Lung (tissue), 12 donors: Measurements from ENCODE around the gene SLC7A6OS. TPM values are rescaled to one million over a fixed set of nuclear protein-coding genes. Genes with fewer than 3 reads are reported as not detected.
A peak's percentile ranks its signal among the peaks of the same experiment; 100 is the strongest.

ENCODE experiments used
- ATAC-seq: fragments of 200-7000 bp; cut with Tn5 transposase; one replicate; pipeline ENCODE4 v1.9.1; 2020; ENCODE audit warnings: moderate number of reproducible peaks; ENCODE audit not compliant: insufficient read depth, low FRiP score
- DNase-seq, 3 donors: peaks; one replicate each; pipeline ENCODE4 v3.0.0-alpha.2; 2013 to 2017
- H3K27ac ChIP-seq, 2 donors: one replicate each; pipeline ENCODE4 v1.5.1; 2013; ENCODE audit warnings: mild to moderate bottlenecking in 2 of 2, moderate library complexity in 2 of 2, control low read depth in 1 of 2, inconsistent platforms in 1 of 2, low read depth in 1 of 2, low read length in 1 of 2
- H3K27me3 ChIP-seq, 3 donors: one replicate each; pipeline ENCODE4 v1.5.1; 2013; ENCODE audit warnings: low read length in 2 of 3; ENCODE audit not compliant: control insufficient read depth in 3 of 3, insufficient read depth in 3 of 3
- H3K36me3 ChIP-seq, 4 donors: one replicate each; pipeline ENCODE4 v1.5.1; 2013; ENCODE audit warnings: low read length in 4 of 4, mild to moderate bottlenecking in 1 of 4, moderate library complexity in 1 of 4; ENCODE audit not compliant: control insufficient read depth in 4 of 4, insufficient read depth in 4 of 4
- H3K4me1 ChIP-seq, 5 donors: one replicate each; pipeline ENCODE4 v1.5.1; 2013; ENCODE audit warnings: low read length in 5 of 5, mild to moderate bottlenecking in 2 of 5, moderate library complexity in 1 of 5; ENCODE audit not compliant: control insufficient read depth in 5 of 5, insufficient read depth in 5 of 5
- H3K4me3 ChIP-seq: one replicate; pipeline ENCODE4 v1.5.1; 2013; ENCODE audit warnings: mild to moderate bottlenecking, control low read depth, moderate library complexity
- H3K9ac ChIP-seq, 2 donors: one replicate each; pipeline ENCODE4 v1.5.1; 2013; ENCODE audit warnings: low read length in 2 of 2, control low read depth in 1 of 2; ENCODE audit not compliant: insufficient read depth in 1 of 2
- H3K9me3 ChIP-seq, 4 donors: one replicate each; pipeline ENCODE4 v1.5.1; 2013; ENCODE audit warnings: low read length in 3 of 4, mild to moderate bottlenecking in 1 of 4, moderate library complexity in 1 of 4; ENCODE audit not compliant: control insufficient read depth in 4 of 4, insufficient read depth in 3 of 4
- CTCF ChIP-seq: IDR thresholded peaks from 2 replicates; pipeline ENCODE4 v1.5.1; 2012; ENCODE audit warnings: mild to moderate bottlenecking; ENCODE audit errors: control extremely low read depth, extremely low read depth
- WGBS, 2 donors: extraction: QIAGEN DNeasy Blood & Tissue Kit; methylation state at CpG; one replicate each; pipeline ENCODE4 v1.1.7; 2013; 5-methylcytosine and 5-hydroxymethylcytosine counted together
- polyA plus RNA-seq, 2 donors: library from polyadenylated mRNA; stranded (reverse); fragments of 200-250 nt; gene quantifications; one replicate each; pipeline ENCODE4 v1.2.1, GENCODE V29; 2013
- total RNA-seq, 2 donors: library from RNA; depleted of rRNA in 1 of 2; stranded (reverse); fragments of >200 nt in 1 of 2; gene quantifications; one replicate each; pipeline ENCODE4 v1.2.1, GENCODE V29; 2014 to 2021
- donor health status: control.
- donor health status: control.
- donor health status: Bipolar disorder and iron deficiency.
- donor health status: healthy.
- donor health status: DM: yes; HTN: yes; CAD: no.

SLC7A6OS gene
- total and polyA plus RNA-seq, 4 donors = 6.3 to 18.9 (median 12.0) TPM

GRCh38 chr16:68284847-68285246 is 25.9 kb downstream of the SLC7A6OS start:
- no peaks in the 10 kb centered on the region for H3K27me3 ChIP-seq
- peak; percentile 21 for ATAC-seq
- no peak overlapping the region for H3K4me3 ChIP-seq
- no peak for DNase-seq
- WGBS, 2 donors = 22 to 43% methylated on average over 5 of the region's 5 CpGs
- H3K27ac ChIP-seq = peak overlapping the region; percentile 50 to 71
- peaks cover 0 to 1% (median 0%) of the 10 kb centered on the region in 4 donors for H3K9me3 ChIP-seq
- H3K9ac ChIP-seq = no peak overlapping the region
- H3K4me1 ChIP-seq = peaks cover 0 to 32% (median 3%) of the 10 kb centered on the region in 5 donors
- no peak for TF ChIP-seq CTCF
- peaks cover 0 to 16% (median 3%) of the 10 kb centered on the region in 4 donors for H3K36me3 ChIP-seq

- peaks cover 0 to 16% (median 3%) of the 10 kb centered on the region in 4 donors for H3K36me3 ChIP-seq
- DNase-seq (no peak), ATAC-seq (no peak)
- H3K27ac ChIP-seq = peak overlapping the region; percentile 13 to 71
- peaks cover 0 to 32% (median 3%) of the 10 kb centered on the region in 5 donors for H3K4me1 ChIP-seq
- WGBS, 2 donors = 53 to 72% methylated on average over 9 of the region's 9 CpGs
- peaks cover 0 to 1% (median 0%) of the 10 kb centered on the region in 4 donors for H3K9me3 ChIP-seq
- no peaks in the 10 kb centered on the region for H3K27me3 ChIP-seq
- no peak overlapping the region for H3K4me3 ChIP-seq
- TF ChIP-seq CTCF = no peak
- H3K9ac ChIP-seq = peak overlapping the region in 1 of 2 donors; percentile 11
Observed at GRCh38 chr16:68283801-68284598, 26.7 kb downstream of the SLC7A6OS start.

GRCh38 chr16:68283346-68283745 is 27.4 kb downstream of the SLC7A6OS start:
- DNase-seq = no peak
- H3K9ac ChIP-seq = no peak overlapping the region
- TF ChIP-seq CTCF = no peak
- H3K9me3 ChIP-seq = peaks cover 0 to 1% (median 0%) of the 10 kb centered on the region in 4 donors
- H3K4me1 ChIP-seq = peaks cover 0 to 29% (median 3%) of the 10 kb centered on the region in 5 donors
- H3K27me3 ChIP-seq = no peaks in the 10 kb centered on the region
- H3K27ac ChIP-seq = peak overlapping the region in 1 of 2 donors; percentile 71
- no peak overlapping the region for H3K4me3 ChIP-seq
- H3K36me3 ChIP-seq = peaks cover 0 to 16% (median 3%) of the 10 kb centered on the region in 4 donors
- ATAC-seq = no peak
- WGBS, 2 donors = 55 to 64% methylated on average over 5 of the region's 5 CpGs
